Measurements from ENCODE around the gene EPHB4. TPM values are rescaled to one million over a fixed set of nuclear protein-coding genes. Genes with fewer than 3 reads are reported as not detected.

The EPHB4 gene
- total RNA-seq, 2 experiments from 2014 or later, result 2.8 to 3.6 TPM

- DNase-seq, result no peak
- CTCF ChIA-PET, result interaction anchor here (0.9 kb wide), 1 partner anchor 25 kb away, joined by 3 read pairs; the partner anchor contains the start of gene SLC12A9
- POLR2A ChIA-PET, result interaction anchor here (0.6 kb wide), 1 partner anchor 357 kb away, joined by 5 read pairs; no protein-coding TSS in a partner anchor
- H3K36me3 Mint-ChIP-seq, result peaks cover 2% of the 10 kb centered on the region
- peaks cover 17% of the 10 kb centered on the region for H3K4me1 Mint-ChIP-seq (ENCODE audit: low read depth)
- H3K27me3 Mint-ChIP-seq, result peaks cover 41% of the 10 kb centered on the region
- intact Hi-C loops (cut with micrococcal nuclease), result no loop called here
- no peak overlapping the region for H3K4me3 Mint-ChIP-seq
- H3K27ac Mint-ChIP-seq, result no peak overlapping the region
- no peaks in the 10 kb centered on the region for H3K9me3 Mint-ChIP-seq
These were observed 601 bp downstream of the EPHB4 start for GRCh38 chr7:100826514-100827329.

- intact Hi-C loops (cut with micrococcal nuclease), result no loop called here
- no peak overlapping the region for H3K27ac Mint-ChIP-seq
- H3K27me3 Mint-ChIP-seq, result peaks cover 39% of the 10 kb centered on the region
- H3K4me1 Mint-ChIP-seq (ENCODE audit: low read depth), result peaks cover 17% of the 10 kb centered on the region
- no peak for DNase-seq
- peak overlapping the region; percentile 20 for H3K4me3 Mint-ChIP-seq
- H3K9me3 Mint-ChIP-seq, result no peaks in the 10 kb centered on the region
- peaks cover 2% of the 10 kb centered on the region for H3K36me3 Mint-ChIP-seq
- ChIA-PET CTCF (no interaction called here), POLR2A (no interaction called here)
These were observed 1.4 kb downstream of the EPHB4 start for GRCh38 chr7:100825751-100826513.

- Mint-ChIP-seq H3K27ac (no peak overlapping the region), H3K27me3 (peaks cover 37% of the 10 kb centered on the region), H3K36me3 (peaks cover 2% of the 10 kb centered on the region), H3K9me3 (no peaks in the 10 kb centered on the region), H3K4me3 (no peak overlapping the region), H3K4me1 (ENCODE audit: low read depth) (peaks cover 17% of the 10 kb centered on the region)
- no peak for DNase-seq
- ChIA-PET CTCF (no interaction called here), POLR2A (no interaction called here)
- intact Hi-C loops (cut with micrococcal nuclease), result no loop called here
These were observed 2.1 kb downstream of the EPHB4 start for GRCh38 chr7:100825215-100825671.

- intact Hi-C loops (cut with micrococcal nuclease), result no loop called here
- peaks cover 35% of the 10 kb centered on the region for H3K27me3 Mint-ChIP-seq
- ChIA-PET POLR2A (no interaction called here), CTCF (interaction anchor here (2.4 kb wide), 1 partner anchor 27 kb away, joined by 6 read pairs; the partner anchor contains the start of gene SLC12A9)
- H3K9me3 Mint-ChIP-seq, result no peaks in the 10 kb centered on the region
- no peak overlapping the region for H3K4me3 Mint-ChIP-seq
- DNase-seq, result no peak
- H3K4me1 Mint-ChIP-seq (ENCODE audit: low read depth), result peaks cover 17% of the 10 kb centered on the region
- peaks cover 2% of the 10 kb centered on the region for H3K36me3 Mint-ChIP-seq
- no peak overlapping the region for H3K27ac Mint-ChIP-seq
These were observed 2.7 kb downstream of the EPHB4 start for GRCh38 chr7:100824499-100825214.

GRCh38 chr7:100823534-100823933 lies 3.8 kb downstream of the EPHB4 start:
- Mint-ChIP-seq H3K36me3 (no peaks in the 10 kb centered on the region), H3K27me3 (peaks cover 30% of the 10 kb centered on the region), H3K9me3 (no peaks in the 10 kb centered on the region), H3K27ac (no peak overlapping the region), H3K4me3 (no peak overlapping the region), H3K4me1 (ENCODE audit: low read depth) (peaks cover 14% of the 10 kb centered on the region)
- ChIA-PET CTCF (interaction anchor here (2.4 kb wide), 1 partner anchor 29 kb away, joined by 6 read pairs; the partner anchor contains the start of gene SLC12A9), POLR2A (no interaction called here)
- intact Hi-C loops (cut with micrococcal nuclease), result no loop called here
- no peak for DNase-seq

- H3K27me3 Mint-ChIP-seq, result peaks cover 28% of the 10 kb centered on the region
- ChIA-PET POLR2A (no interaction called here), CTCF (interaction anchor here (2.4 kb wide), 1 partner anchor 29 kb away, joined by 6 read pairs; the partner anchor contains the start of gene SLC12A9)
- H3K4me1 Mint-ChIP-seq (ENCODE audit: low read depth), result peaks cover 14% of the 10 kb centered on the region
- intact Hi-C loops (cut with micrococcal nuclease), result no loop called here
- H3K9me3 Mint-ChIP-seq, result no peaks in the 10 kb centered on the region
- H3K27ac Mint-ChIP-seq, result no peak overlapping the region
- H3K4me3 Mint-ChIP-seq, result no peak overlapping the region
- no peak for DNase-seq
- no peaks in the 10 kb centered on the region for H3K36me3 Mint-ChIP-seq
These were observed 4.2 kb downstream of the EPHB4 start for GRCh38 chr7:100823140-100823525.

- H3K4me3 Mint-ChIP-seq, result no peak overlapping the region
- no peak overlapping the region for H3K27ac Mint-ChIP-seq
- POLR2A ChIA-PET, result no interaction called here
- no peaks in the 10 kb centered on the region for H3K9me3 Mint-ChIP-seq
- no peak for DNase-seq
- peaks cover 10% of the 10 kb centered on the region for H3K4me1 Mint-ChIP-seq (ENCODE audit: low read depth)
- CTCF ChIA-PET, result interaction anchor here (2.4 kb wide), 1 partner anchor 30 kb away, joined by 6 read pairs; the partner anchor contains the start of gene SLC12A9
- H3K36me3 Mint-ChIP-seq, result no peaks in the 10 kb centered on the region
- H3K27me3 Mint-ChIP-seq, result peaks cover 23% of the 10 kb centered on the region
- intact Hi-C loops (cut with micrococcal nuclease), result no loop called here
These were observed 4.8 kb downstream of the EPHB4 start for GRCh38 chr7:100822236-100823139.

- CTCF ChIA-PET, result no interaction called here
- no peak for DNase-seq
- Mint-ChIP-seq H3K27ac (no peak overlapping the region), H3K4me3 (no peak overlapping the region), H3K9me3 (no peaks in the 10 kb centered on the region), H3K27me3 (peaks cover 6% of the 10 kb centered on the region), H3K4me1 (ENCODE audit: low read depth) (no peaks in the 10 kb centered on the region), H3K36me3 (no peaks in the 10 kb centered on the region)
- POLR2A ChIA-PET, result no interaction called here
- intact Hi-C loops (cut with micrococcal nuclease), result no loop called here
These were observed 7.7 kb downstream of the EPHB4 start for GRCh38 chr7:100819586-100819985.

- ChIA-PET POLR2A (no interaction called here), CTCF (no interaction called here)
- Mint-ChIP-seq H3K27me3 (peaks cover under 1% of the 10 kb centered on the region), H3K4me3 (no peak overlapping the region), H3K27ac (no peak overlapping the region), H3K36me3 (no peaks in the 10 kb centered on the region), H3K9me3 (no peaks in the 10 kb centered on the region), H3K4me1 (ENCODE audit: low read depth) (no peaks in the 10 kb centered on the region)
- intact Hi-C loops (cut with micrococcal nuclease), result no loop called here
- DNase-seq, result no peak
These were observed 8.5 kb downstream of the EPHB4 start for GRCh38 chr7:100818825-100819224.

- ChIA-PET CTCF (no interaction called here), POLR2A (no interaction called here)
- Mint-ChIP-seq H3K27me3 (no peaks in the 10 kb centered on the region), H3K36me3 (no peaks in the 10 kb centered on the region), H3K9me3 (no peaks in the 10 kb centered on the region), H3K4me1 (ENCODE audit: low read depth) (no peaks in the 10 kb centered on the region), H3K27ac (no peak overlapping the region), H3K4me3 (no peak overlapping the region)
- intact Hi-C loops (cut with micrococcal nuclease), result no loop called here
- no peak for DNase-seq
These were observed 9.0 kb downstream of the EPHB4 start for GRCh38 chr7:100818366-100818765.

- Mint-ChIP-seq H3K9me3 (no peaks in the 10 kb centered on the region), H3K27me3 (no peaks in the 10 kb centered on the region), H3K36me3 (no peaks in the 10 kb centered on the region), H3K27ac (no peak overlapping the region), H3K4me1 (ENCODE audit: low read depth) (no peaks in the 10 kb centered on the region), H3K4me3 (no peak overlapping the region)
- intact Hi-C loops (cut with micrococcal nuclease), result no loop called here
- ChIA-PET POLR2A (no interaction called here), CTCF (interaction anchor here (1.3 kb wide), 1 partner anchor 16 kb away, joined by 6 read pairs; no protein-coding TSS in a partner anchor)
- DNase-seq, result no peak
These were observed 10.2 kb downstream of the EPHB4 start for GRCh38 chr7:100817097-100817496.
